Stimulated activated CD4-positive, alpha-beta T cell treated with anti-CD3 and anti-CD28 coated beads, Interleukin-12 subunit alpha, Interleukin-12 subunit beta, amount 100 ng/mL, for 4 hours (primary cell): ENCODE data around the gene STX5.
"Not testable (repeated sequence)": the region's sequence is repeated elsewhere in the genome, so short reads cannot be mapped to it uniquely, and the experiment has no call there.

Experiments
- DNase-seq: peaks from one replicate; pipeline ENCODE4 v3.0.0-alpha.2; 2020

The STX5 gene, protein sequence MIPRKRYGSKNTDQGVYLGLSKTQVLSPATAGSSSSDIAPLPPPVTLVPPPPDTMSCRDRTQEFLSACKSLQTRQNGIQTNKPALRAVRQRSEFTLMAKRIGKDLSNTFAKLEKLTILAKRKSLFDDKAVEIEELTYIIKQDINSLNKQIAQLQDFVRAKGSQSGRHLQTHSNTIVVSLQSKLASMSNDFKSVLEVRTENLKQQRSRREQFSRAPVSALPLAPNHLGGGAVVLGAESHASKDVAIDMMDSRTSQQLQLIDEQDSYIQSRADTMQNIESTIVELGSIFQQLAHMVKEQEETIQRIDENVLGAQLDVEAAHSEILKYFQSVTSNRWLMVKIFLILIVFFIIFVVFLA

DNA sequence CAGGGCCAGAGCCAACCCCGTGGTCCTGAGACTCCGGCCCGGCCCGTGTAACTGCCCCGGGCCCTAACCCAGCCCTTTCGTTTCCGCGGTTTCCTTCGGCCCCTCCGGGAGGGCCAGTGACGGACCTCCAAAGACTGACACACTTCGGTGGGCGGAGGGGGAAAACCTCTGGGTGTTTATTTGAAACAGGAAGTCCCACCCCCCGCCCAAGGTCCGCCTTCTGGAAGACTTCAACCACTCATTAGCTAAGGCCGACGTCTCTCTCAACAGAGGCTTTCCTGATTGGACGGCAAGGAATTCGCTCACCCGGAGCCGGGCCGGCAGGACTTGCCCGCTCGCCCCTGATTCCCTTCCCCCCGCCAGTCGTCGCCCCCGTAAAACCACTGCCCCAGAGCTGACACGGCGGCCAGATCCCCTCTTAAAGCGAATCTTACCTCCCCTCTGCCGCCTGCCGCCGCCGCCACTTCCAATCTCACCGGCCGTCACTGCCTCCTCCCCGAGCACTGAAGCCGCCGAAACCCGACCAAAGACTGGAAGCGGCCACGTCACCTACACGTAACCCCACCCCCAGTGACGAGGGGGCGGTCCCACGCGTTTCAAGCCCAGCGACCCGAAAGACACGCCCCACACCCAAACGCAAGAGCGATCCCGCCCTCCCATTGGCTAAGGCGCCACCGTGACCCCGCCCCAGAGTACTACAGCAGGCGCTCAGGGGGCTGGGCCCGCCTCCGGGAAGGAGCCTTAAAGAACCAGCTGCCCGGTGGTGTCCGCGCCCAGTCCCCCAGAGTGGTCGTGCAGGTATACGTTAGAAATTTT is at the start of gene STX5:
STX5 (minus strand) TSS at position 532 of the 816 bp plus-strand sequence. CDS start 808 bp downstream, outside the sequence.
- peak; percentile 99 for DNase-seq

DNA sequence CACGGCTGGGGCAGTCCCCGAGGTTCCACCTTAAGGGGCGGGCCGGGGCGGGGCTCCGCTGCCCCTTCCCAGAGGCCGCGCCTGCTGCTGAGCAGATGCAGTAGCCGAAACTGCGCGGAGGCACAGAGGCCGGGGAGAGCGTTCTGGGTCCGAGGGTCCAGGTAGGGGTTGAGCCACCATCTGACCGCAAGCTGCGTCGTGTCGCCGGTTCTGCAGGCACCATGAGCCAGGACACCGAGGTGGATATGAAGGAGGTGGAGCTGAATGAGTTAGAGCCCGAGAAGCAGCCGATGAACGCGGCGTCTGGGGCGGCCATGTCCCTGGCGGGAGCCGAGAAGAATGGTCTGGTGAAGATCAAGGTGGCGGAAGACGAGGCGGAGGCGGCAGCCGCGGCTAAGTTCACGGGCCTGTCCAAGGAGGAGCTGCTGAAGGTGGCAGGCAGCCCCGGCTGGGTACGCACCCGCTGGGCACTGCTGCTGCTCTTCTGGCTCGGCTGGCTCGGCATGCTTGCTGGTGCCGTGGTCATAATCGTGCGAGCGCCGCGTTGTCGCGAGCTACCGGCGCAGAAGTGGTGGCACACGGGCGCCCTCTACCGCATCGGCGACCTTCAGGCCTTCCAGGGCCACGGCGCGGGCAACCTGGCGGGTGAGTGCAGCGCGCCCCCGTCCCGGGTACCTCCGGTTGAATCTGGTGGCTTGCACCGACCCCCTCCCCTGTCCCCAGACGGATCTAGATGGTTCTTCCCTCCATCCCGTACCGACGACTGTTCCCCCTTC is 49.1 kb upstream of the STX5 start, which contains the start of gene SLC3A2:
SLC3A2 (plus strand) TSS at position 94 of the 776 bp plus-strand sequence; CDS start at position 222, 128 bp downstream.
- peak; percentile 87 for DNase-seq

DNA sequence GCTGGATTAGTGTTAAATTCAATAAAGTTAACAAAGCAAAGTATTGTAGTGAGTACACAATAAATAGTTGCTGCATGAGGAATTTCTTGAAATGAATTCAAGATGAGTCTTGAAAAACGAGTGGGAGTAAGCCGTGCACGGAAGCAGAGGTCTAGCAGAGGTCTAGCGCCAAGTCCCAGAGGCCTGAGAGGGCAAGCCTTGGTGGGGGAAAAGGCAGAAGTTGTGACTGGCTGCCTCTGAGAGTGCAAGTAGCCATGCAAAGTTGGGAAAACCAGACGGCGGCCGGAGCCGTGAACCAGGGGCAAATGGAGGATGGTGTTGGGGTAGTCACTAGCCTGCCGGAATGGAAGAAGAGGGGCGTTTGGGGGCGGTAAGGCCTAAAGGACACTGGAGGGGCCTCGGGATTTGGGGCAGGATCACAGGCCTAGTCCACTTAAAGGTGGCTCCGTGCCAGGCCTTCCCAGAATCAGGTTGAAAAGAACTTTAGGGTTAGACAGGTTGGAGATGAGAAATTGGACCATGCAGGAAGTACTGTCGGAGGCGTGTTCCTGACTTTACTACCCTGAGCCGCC is 48.5 kb upstream of the STX5 start:
- DNase-seq, result no peak

DNA sequence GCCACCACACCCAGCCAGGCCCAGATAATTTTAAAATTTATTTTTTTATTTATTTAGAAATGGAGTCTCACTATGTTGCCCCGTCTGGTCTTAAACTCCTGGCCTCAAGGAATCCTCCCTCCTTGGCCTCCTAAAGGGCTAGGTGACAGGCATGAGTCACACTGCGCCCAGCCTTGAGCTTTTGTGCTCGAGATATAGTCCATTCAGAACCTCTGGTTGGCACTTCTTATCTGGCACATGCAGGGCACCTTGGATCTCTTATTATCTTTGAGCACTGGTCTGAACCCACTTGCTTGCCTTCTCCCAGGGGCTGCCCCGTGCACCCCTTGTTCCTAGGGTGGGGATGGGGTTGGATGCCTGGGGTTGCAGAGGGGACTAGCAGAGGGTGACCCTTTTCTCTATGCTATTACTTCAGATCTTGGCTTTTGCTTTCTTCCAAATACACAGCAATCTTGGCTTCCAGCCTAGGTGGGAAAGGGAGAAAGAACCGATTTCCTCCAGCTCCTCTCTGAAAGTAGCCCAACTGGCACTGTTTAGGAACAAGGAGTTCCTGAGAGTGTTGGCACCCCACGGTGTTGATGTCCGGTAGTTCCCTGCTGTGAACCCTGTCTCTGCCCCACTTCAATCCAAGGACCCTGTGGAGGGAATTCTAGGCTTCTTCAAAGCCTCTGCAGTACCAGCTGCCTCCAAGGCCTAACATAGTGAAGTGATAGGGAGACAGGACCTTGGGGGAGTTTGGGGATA is 47.6 kb upstream of the STX5 start:
- no peak for DNase-seq

DNA sequence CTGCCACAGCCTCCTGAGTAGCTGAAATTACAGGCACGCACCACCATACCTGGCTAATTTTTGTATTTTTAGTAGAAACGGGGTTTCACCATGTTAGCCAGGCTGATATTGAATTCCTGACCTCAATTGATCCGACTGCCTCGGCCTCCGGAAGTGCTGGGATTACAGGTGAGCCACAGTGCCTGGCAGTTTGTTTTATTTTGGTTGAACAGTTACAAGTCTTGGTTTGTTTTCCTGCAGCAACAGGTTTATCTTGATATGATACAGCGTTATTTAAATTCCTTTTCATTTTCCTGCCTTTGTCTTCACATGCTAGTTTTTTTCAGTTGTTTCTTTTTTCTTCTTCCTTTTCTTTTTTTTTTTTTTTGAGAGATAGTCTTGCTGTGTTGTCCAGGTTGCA is 44.9 kb upstream of the STX5 start:
- DNase-seq, result no peak

DNA sequence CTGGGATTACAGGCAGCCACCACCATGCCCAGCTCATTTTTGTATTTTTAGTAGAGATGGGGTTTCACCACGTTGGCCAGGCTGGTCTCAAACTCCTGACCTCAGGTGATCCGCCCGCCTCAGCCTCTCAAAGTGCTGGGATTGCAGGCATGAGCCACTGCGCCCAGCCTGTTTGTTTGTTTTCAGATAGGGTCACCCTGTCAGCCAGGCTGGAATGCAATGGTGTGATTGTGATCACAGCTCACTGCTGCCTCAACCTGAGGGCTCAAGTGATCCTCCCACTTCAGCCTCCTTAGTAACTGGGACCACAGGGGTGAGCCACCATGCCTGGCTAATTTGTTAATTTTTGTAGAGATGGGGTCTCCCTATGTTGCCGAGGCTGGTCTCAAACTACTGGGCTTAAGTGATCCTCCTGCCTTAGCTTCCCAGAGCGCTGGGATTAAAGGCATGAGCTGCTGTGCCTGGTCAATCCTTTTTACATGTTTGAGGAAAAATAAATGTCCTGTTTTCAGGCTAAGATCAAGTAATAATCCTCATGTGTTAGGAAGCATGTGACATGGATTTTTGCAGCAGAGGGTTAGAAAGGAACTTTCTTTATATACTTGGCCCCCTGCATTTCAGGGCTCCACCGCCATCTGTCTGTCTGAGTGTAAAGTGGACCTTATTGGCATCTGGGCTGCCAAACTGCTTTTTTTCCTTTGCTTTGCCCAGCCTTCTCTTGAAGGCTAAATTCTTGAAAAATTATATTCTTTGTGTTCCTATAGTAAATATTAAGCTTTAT is 44.0 kb upstream of the STX5 start:
- no peak for DNase-seq

DNA sequence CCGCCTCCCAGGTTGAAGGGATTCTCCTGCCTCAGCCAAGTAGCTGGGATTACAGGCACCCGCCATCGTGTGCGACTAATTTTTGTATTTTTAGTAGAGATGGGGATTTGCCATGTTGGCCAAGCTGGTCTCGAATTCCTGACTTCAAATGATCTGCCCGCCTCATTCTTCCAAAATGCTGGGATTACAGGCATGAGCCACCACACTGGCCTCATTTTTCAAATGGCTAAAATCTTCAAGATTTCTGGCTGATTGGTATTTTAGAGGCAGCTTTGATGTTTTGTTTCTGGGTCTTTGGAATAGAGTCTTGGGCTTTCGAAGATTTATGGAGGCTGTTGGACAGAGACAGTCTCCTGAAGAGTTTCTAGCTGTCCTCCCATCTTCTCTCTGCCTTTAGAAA is 43.0 kb upstream of the STX5 start:
- DNase-seq, result no peak

DNA sequence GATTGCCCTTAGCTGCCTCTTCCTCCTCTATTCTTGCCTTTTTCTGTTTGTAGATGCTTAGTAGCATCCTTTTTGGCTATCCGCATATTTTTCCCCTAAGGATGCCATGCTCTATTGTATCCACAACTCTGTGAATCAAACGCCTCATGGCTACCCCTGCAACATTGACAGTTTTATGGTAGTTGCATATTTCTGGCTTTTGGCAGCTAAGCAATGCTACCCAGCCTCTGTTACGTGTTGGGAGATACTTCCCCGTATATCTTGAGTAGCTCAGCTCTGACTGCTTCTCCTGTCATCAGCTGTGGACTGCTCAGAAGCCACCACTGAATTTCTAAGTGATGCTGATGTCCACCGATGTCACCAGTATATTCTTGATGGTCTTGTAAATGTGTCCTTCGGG is 33.8 kb upstream of the STX5 start:
- DNase-seq, result no peak

DNA sequence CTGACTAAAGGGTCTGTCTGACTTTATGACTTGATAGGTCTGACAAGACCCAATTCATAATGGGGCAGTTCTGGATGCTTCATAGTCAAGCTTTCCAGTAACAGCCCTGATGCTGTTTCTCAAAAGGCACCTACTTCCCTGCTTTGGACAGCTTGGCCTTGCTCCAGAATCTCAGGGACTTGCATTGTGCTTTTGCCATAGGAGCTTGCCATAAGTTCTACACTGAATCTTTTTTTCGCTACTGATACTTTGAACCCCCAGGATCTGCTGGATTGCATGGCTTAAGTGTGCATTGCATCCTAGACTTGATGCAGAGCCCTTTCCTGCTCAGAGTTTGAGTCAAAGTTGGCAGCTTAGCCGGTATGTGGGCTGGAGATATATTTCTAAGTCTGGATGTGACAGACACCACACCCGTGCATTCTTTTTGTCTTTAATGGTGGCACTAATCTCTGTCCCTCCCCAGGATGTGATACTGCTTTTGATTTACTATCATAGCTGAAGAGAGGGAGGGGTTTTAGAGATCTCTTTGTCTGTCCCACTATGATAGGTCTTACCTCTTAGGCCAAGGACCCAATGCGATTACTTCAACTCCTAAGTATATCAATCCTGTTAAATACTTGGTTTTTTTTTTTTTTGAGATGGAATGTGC is 32.0 kb upstream of the STX5 start:
- no peak for DNase-seq

DNA sequence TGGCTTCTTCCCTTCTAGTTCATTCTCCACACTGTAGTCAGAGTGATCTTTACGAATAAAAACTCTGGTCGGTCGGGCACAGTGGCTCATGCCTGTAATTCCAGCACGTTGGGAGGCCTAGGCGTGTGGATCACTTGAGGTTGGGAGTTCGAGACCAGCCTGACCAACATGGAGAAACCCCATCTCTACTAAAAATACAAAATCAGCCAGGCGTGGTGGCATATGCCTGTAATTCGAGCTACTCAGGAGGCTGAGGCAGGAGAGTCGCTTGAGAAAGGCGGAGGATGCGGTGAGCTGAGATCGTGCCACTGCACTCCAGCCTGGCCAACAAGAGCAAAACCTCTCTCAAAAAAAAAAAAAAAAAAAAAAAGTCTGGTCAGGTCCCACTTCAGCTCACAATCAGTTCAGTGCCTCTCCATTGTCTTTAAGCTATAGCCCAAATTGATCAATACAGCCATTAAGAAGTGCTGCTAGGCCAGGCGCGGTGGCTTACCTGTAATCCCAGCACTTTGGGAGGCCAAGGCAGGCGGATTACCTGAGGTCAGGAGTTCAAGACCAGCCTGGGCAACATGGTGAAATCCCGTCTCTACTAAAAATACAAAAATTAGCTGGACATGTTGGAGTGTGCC is 29.8 kb upstream of the STX5 start:
- not testable (repeated sequence) for DNase-seq

DNA sequence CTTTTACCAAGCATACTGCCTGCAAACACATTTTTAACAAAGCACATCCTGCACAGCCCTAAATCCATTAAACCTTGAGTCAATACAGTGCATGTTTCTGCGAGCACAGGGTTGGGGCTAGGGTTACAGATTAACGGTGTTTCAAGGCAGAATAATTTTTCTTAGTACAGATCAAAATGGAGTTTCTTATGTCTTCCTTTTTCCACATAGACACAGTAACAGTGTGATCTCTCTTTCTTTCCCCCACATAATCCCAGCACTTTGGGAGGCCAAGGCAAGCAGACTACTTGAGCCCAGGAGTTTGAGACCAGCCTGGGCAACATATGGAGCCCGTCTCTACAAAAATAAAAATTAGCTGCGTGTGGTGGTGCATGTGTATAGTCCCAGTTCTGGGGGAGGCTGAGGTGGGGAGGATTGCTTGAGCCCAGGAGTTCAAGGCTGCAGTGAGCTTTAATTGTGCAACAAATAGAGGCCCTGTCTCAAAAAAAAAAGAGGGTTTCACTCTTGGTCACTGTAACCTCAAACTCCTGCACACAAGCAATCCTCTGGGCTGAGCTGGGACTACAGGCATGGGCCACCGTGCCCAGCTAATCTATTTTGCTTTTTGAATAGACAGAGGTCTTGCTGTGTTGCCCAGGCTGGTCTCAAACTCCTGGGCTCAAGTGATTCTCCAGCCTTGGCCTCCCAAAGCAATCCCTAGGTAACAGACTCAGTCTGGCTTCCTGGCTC is 29.1 kb upstream of the STX5 start:
- no peak for DNase-seq

DNA sequence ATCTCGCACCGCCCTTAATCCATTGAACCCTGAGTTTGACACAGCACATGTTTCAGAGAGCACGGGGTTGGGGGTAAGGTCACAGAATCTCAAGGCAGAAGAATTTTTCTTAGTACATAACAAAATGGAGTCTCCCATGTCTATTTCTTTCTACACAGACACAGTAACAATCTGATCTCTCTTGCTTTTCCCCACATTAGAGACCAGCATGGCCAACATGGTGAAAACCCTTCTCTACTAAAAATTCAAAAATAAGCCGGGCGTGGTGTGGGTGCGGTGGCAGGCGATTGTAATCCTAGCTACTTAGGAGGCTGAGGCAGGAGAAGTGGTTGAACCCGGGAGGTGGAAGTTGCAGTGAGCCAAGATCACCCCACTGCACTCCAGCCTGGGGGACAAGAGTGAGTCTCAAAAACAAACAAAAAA is 27.4 kb upstream of the STX5 start:
- DNase-seq, result not testable (repeated sequence)

DNA sequence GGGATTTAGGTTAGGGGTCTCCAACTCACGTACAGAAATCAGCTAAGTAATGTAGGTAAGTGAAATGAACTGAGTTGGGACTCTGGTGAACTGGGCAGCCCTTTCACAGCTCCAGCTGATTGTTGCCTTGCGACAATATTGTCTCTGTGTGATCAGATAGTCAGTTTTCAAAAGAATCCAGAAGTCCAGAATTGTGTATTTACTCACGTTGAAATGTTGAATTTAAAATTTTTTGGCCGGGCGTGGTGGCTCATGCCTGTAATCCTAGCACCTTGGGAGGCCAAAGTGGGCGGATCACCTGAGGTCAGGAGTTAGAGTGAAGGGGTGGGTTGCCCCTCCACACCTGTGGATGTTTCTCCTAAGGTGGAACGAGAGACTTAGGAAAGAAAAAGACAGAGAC is 26.4 kb upstream of the STX5 start:
- DNase-seq, result no peak

DNA sequence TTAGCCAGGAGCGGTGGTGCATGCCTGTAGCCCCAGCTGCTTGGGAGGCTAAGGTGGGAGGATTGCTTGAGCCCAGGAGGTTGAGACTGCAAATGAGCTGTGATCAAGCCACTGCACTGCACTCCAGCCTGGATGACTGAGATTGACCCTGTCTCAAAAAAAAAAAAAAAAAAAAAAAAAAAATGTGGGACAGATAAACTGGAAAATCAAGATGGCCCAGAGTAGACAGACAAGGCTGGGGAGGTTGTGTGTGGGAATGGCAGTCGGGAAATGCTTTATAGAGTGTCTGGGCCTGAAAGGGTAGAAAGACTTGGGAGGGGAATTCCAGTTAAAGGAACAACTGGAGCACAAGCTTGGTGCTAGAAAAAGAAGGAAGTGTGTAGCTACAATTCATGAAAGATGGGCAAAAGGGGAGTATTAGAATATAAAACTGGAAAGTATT is 25.7 kb upstream of the STX5 start:
- DNase-seq, result no peak

DNA sequence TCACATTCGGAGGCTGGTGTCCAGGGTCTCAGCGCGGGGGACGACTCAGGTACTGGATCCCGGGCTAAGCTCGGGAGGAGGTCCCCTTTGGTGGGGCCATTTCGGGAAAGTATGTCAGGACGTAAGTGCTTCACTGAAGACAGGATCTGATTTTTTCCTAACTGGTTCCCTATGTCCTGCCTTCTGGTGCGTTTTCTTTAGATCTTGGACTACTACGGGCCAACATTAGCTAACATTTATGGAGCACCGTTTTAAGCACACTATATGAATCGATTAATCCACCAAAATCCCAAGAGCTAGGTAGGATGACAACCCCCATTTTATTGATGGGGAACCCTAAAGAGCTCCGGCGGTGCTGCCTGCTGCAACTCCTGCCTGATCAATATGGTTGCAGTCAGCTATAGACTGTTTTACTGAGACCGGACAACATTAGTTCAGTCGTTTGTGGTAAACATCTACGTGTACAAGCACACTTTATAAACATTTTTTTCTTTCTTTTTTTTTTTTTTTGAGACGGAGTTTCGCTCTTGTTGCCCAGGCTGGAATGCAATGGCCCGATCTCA is 24.6 kb upstream of the STX5 start:
- no peak for DNase-seq

DNA sequence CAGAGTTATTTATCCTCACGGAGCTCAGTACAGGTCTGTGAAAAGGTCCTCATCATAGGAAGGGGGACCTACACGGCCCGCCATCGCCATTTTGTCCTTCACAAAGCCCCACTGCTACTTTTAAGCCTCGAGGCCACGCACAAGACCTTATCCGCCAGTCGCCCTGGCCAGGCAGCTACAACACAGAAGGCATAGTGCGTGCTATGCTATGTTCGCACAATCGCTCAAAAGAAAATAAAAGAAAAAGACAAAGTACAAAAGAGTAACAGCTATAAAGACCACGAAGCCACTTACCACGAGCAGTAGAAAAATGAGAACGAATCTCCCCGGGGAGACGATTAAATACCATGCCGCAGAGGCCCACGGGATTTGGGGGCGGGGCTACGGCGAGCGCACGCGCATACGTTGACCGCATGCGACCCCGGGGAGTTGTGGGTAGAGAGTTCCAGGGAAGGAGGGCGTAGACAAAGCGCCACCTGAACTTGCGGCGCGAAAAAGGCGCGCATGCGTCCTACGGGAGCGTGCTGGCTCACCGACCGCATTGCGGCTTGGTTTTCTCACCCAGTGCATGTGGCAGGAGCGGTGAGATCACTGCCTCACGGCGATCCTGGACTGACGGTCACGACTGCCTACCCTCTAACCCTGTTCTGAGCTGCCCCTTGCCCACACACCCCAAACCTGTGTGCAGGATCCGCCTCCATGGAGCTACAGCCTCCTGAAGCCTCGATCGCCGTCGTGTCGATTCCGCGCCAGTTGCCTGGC is 23.9 kb upstream of the STX5 start:
- peak; percentile 97 for DNase-seq

DNA sequence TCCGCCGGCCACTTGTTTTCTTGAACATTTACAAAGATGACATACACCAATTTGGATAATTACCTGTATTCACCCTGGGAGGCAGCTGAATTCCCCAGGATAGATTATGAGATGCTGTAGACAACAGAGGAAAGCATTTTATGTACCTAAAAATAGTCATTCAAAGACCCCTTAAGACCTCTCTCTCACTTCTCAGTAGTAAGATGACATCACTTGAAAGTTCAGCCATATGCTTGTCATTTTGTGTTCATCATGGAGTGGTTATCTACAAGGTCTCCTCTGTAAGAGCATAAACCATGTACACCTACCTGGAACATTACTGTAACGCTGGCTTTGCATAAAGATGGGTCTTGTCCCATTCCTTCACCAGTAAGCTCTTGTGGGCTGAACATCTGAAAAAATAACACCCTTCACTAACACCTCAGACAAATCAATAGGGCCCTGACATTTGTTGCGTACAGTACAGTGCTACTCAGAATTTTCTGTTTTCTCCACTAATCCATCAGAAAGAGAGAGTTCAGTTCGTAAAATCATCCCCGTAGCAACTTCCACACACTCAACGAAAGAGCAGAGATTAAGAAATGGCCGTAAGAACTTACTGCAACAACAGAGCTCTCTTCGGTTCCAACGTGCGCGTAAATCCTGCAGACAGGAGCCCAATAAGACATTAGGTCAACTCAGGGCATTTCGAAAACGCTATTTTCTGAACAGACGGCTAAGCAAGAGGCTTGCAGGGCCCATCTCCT is 23.1 kb upstream of the STX5 start:
- DNase-seq, result no peak
